ENCODE results near the gene LRRC37A3.
A peak's percentile ranks its signal among the peaks of the same experiment; 100 is the strongest.
"Not testable (repeated sequence)": the region's sequence is repeated elsewhere in the genome, so short reads cannot be mapped to it uniquely, and the experiment has no call there.

DNA sequence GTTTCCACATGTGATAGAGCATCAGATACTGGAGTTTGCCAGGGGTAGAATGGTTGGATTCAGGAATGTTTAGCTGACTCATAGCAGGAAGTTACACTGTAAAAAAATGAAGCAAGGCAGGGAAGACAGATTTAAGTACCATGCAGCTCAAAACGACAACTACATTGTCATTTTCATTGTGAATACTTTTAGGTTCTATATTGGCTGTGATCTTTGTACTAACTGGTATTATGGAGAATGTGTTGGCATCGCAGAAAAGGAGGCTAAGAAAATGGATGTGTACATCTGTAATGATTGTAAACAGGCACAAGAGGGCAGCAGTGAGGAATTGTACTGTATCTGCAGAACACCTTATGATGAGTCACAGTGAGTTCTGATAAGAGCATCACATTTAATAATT lies 8.2 kb upstream of the LRRC37A3 start:
- TF ChIP-seq, protein P1, sequence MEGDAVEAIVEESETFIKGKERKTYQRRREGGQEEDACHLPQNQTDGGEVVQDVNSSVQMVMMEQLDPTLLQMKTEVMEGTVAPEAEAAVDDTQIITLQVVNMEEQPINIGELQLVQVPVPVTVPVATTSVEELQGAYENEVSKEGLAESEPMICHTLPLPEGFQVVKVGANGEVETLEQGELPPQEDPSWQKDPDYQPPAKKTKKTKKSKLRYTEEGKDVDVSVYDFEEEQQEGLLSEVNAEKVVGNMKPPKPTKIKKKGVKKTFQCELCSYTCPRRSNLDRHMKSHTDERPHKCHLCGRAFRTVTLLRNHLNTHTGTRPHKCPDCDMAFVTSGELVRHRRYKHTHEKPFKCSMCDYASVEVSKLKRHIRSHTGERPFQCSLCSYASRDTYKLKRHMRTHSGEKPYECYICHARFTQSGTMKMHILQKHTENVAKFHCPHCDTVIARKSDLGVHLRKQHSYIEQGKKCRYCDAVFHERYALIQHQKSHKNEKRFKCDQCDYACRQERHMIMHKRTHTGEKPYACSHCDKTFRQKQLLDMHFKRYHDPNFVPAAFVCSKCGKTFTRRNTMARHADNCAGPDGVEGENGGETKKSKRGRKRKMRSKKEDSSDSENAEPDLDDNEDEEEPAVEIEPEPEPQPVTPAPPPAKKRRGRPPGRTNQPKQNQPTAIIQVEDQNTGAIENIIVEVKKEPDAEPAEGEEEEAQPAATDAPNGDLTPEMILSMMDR (IDR thresholded peaks at IDR 0.05), result peak; percentile 67
- not testable (repeated sequence) for TF ChIP-seq EZH2, EZH2phosphoT487 (IDR thresholded peaks at IDR 0.05)
